NCI-H2029 (cell line): Measurements from ENCODE around the gene TMC1.

Experiments used
- DNase-seq: peaks from one replicate; lab custom pipeline; 2025; lab: John Stamatoyannopoulos, UW

The TMC1 gene

GRCh38 chr9:72614067-72614466 lies 92.7 kb downstream of the TMC1 start:
- DNase-seq = no peak

- no peak for DNase-seq
Observed at GRCh38 chr9:72615931-72616330, 94.5 kb downstream of the TMC1 start.

- DNase-seq = no peak
Observed at GRCh38 chr9:72618811-72619210, 97.4 kb downstream of the TMC1 start.

GRCh38 chr9:72622186-72622585 lies 100.8 kb downstream of the TMC1 start:
- DNase-seq = no peak

GRCh38 chr9:72623156-72623555 lies 101.7 kb downstream of the TMC1 start:
- no peak for DNase-seq

- no peak for DNase-seq
Observed at GRCh38 chr9:72627147-72627546, 105.7 kb downstream of the TMC1 start.

GRCh38 chr9:72627956-72628540 lies 106.6 kb downstream of the TMC1 start:
- DNase-seq = no peak

- no peak for DNase-seq
Observed at GRCh38 chr9:72633966-72634365, 112.6 kb downstream of the TMC1 start.

- no peak for DNase-seq
Observed at GRCh38 chr9:72635197-72635596, 113.8 kb downstream of the TMC1 start.

- no peak for DNase-seq
Observed at GRCh38 chr9:72636621-72637020, 115.2 kb downstream of the TMC1 start.

- no peak for DNase-seq
Observed at GRCh38 chr9:72643651-72644050, 122.2 kb downstream of the TMC1 start.

- no peak for DNase-seq
Observed at GRCh38 chr9:72646061-72646460, 124.7 kb downstream of the TMC1 start.

GRCh38 chr9:72648324-72649126 lies 127.1 kb downstream of the TMC1 start:
- no peak for DNase-seq

- DNase-seq = no peak
Observed at GRCh38 chr9:72649127-72649442, 127.7 kb downstream of the TMC1 start.

GRCh38 chr9:72650206-72650605 lies 128.8 kb downstream of the TMC1 start:
- DNase-seq = no peak

GRCh38 chr9:72656021-72656420 lies 134.6 kb downstream of the TMC1 start:
- no peak for DNase-seq

- DNase-seq = no peak
Observed at GRCh38 chr9:72657023-72657422, 135.6 kb downstream of the TMC1 start.

- no peak for DNase-seq
Observed at GRCh38 chr9:72658703-72659102, 137.3 kb downstream of the TMC1 start.

GRCh38 chr9:72661401-72662135 lies 140.2 kb downstream of the TMC1 start:
- DNase-seq = no peak

- DNase-seq = no peak
Observed at GRCh38 chr9:72665421-72665820, 144.0 kb downstream of the TMC1 start.

GRCh38 chr9:72667181-72667580 lies 145.8 kb downstream of the TMC1 start:
- no peak for DNase-seq

GRCh38 chr9:72674961-72675360 lies 153.6 kb downstream of the TMC1 start:
- no peak for DNase-seq

- DNase-seq = no peak
Observed at GRCh38 chr9:72675586-72675985, 154.2 kb downstream of the TMC1 start.
